CD4-positive, CD25-positive, alpha-beta regulatory T cell (primary cell): Measurements from ENCODE around the gene ATRX. TPM values are rescaled to one million over a fixed set of nuclear protein-coding genes. Genes with fewer than 3 reads are reported as not detected.
"Not testable (repeated sequence)": the region's sequence is repeated elsewhere in the genome, so short reads cannot be mapped to it uniquely, and the experiment has no call there.

Experiments
- ATAC-seq, 2 donors: fragments of 150-1000 bp; cut with Tn5 transposase; one replicate each; pipeline ENCODE4 v1.10.0; 2021; ENCODE audit warnings: low read depth in 2 of 2, moderate number of reproducible peaks in 2 of 2, moderate library complexity in 1 of 2
- DNase-seq, 3 donors: peaks; one replicate each; pipeline versions ENCODE4 v3.0.0 to v3.0.0-alpha.2; 2012 to 2022; ENCODE audit warnings: mixed read lengths in 1 of 3
- H3K27ac ChIP-seq: one replicate; pipeline ENCODE4 v1.7.0; 2013; ENCODE audit warnings: mild to moderate bottlenecking, low read length; ENCODE audit not compliant: insufficient read depth, poor library complexity, severe bottlenecking
- H3K27me3 ChIP-seq: one replicate; pipeline ENCODE4 v1.7.0; 2013; ENCODE audit warnings: low read length; ENCODE audit not compliant: control insufficient read depth, insufficient read depth
- H3K36me3 ChIP-seq: one replicate; pipeline ENCODE4 v1.7.0; 2013; ENCODE audit warnings: mild to moderate bottlenecking, low read length, moderate library complexity; ENCODE audit not compliant: control insufficient read depth, insufficient read depth
- H3K4me1 ChIP-seq: 2 replicates; pipeline ENCODE4 v1.7.0; 2013; ENCODE audit warnings: mild to moderate bottlenecking, low read length; ENCODE audit not compliant: insufficient read depth, control insufficient read depth, poor library complexity, severe bottlenecking
- H3K4me3 ChIP-seq: one replicate; pipeline ENCODE4 v1.7.0; 2013; ENCODE audit warnings: low read depth, mild to moderate bottlenecking, low read length, moderate library complexity
- H3K9me3 ChIP-seq, 2 experiments: 1 replicate in 1 of 2; 2 replicates in 1 of 2; pipeline ENCODE4 v1.7.0; 2013; ENCODE audit warnings: low read length in 2 of 2, mild to moderate bottlenecking in 1 of 2, moderate library complexity in 1 of 2; ENCODE audit not compliant: control insufficient read depth in 2 of 2
- H3K27ac Mint-ChIP-seq, 3 donors: one replicate each; pipeline ENCODE4 v1.8.0; 2020 to 2022; ENCODE audit warnings: mild to moderate bottlenecking in 3 of 3, mixed read lengths in 3 of 3, moderate library complexity in 2 of 3
- H3K27me3 Mint-ChIP-seq: one replicate; pipeline ENCODE4 v1.8.0; 2022; ENCODE audit warnings: mild to moderate bottlenecking, mixed read lengths
- H3K36me3 Mint-ChIP-seq: one replicate; pipeline ENCODE4 v1.8.0; 2020; ENCODE audit warnings: mixed read lengths
- H3K4me1 Mint-ChIP-seq, 4 donors: one replicate each; pipeline ENCODE4 v1.8.0; 2020 to 2022; ENCODE audit warnings: mixed read lengths in 4 of 4, mild to moderate bottlenecking in 1 of 4
- H3K4me3 Mint-ChIP-seq, 4 donors: one replicate each; pipeline ENCODE4 v1.8.0; 2020 to 2022; ENCODE audit warnings: mild to moderate bottlenecking in 4 of 4, mixed read lengths in 4 of 4, moderate library complexity in 3 of 4
- H3K9me3 Mint-ChIP-seq, 7 donors: one replicate each; pipeline ENCODE4 v1.8.0; 2020 to 2022; ENCODE audit warnings: mixed read lengths in 7 of 7, mild to moderate bottlenecking in 3 of 7, moderate library complexity in 2 of 7
- polyA plus RNA-seq, 4 donors: library from polyadenylated mRNA; unstranded; fragments of 300-500 nt; fragmentation: Illumina TruSeq; gene quantifications; one replicate each; pipeline ENCODE4 v1.2.3, GENCODE V29; 2021
- total RNA-seq: library from RNA; stranded (reverse); gene quantifications from one replicate; pipeline ENCODE4 v1.2.3, GENCODE V29; 2022

Gene ATRX
- total and polyA plus RNA-seq, 5 donors from 2014 or later: 35.2 to 175 (median 46.0) TPM

- no peak overlapping the region for H3K27ac Mint-ChIP-seq
- H3K36me3 ChIP-seq: peaks cover 35% of the 10 kb centered on the region
- H3K4me1 Mint-ChIP-seq: peaks cover 9 to 18% (median 15%) of the 10 kb centered on the region in 4 donors
Measured at GRCh38 chrX:77691916-77692315, 94.1 kb downstream of the ATRX start.

GRCh38 chrX:77689376-77689775 lies 96.6 kb downstream of the ATRX start:
- H3K36me3 Mint-ChIP-seq: peaks cover 24% of the 10 kb centered on the region
- H3K9me3 Mint-ChIP-seq: peaks cover 0 to 1% (median 0%) of the 10 kb centered on the region in 7 donors
- peak overlapping the region in 1 of 3 donors; percentile 20 for H3K27ac Mint-ChIP-seq
- Histone ChIP-seq H3K27me3 (no peaks in the 10 kb centered on the region), H3K9me3 (no peaks in the 10 kb centered on the region), H3K36me3 (peaks cover 27% of the 10 kb centered on the region), H3K4me3 (no peak overlapping the region), H3K27ac (no peak overlapping the region), H3K4me1 (no peaks in the 10 kb centered on the region)
- ATAC-seq: no peak
- H3K27me3 Mint-ChIP-seq: no peaks in the 10 kb centered on the region
- DNase-seq: no peak
- peaks cover 8 to 18% (median 15%) of the 10 kb centered on the region in 4 donors for H3K4me1 Mint-ChIP-seq
- H3K4me3 Mint-ChIP-seq: no peak overlapping the region

More at GRCh38 chrX:77691916-77692315, 94.1 kb downstream of the ATRX start:
- no peak overlapping the region for H3K4me3 ChIP-seq
- H3K27ac ChIP-seq: no peak overlapping the region
- no peaks in the 10 kb centered on the region for H3K27me3 ChIP-seq
- ATAC-seq (no peak), DNase-seq (no peak)
- no peaks in the 10 kb centered on the region for H3K4me1 ChIP-seq
- H3K27me3 Mint-ChIP-seq: no peaks in the 10 kb centered on the region
- peaks cover 10% of the 10 kb centered on the region for H3K36me3 Mint-ChIP-seq
- H3K4me3 Mint-ChIP-seq: no peak overlapping the region
- no peaks in the 10 kb centered on the region for H3K9me3 ChIP-seq
- H3K9me3 Mint-ChIP-seq: peaks cover 0 to 1% (median 0%) of the 10 kb centered on the region in 7 donors

DNA sequence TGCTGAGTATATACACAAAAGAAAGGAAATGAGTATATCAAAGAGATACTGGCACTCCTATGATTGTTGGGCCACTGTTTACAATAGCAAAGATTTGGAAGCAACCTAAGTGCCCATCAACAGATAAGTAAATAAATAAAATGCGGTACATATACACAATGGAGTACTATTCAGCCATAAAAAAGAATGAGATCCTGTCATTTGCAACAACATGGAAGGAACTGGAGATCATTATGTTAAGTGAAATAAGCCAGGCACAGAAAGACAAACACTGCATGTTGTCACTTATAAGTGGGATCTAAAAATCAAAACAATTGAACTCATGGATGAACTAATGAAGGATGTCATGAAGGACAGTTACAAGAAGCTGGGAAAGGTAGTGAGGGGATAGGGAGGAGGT lies 100.3 kb downstream of the ATRX start:
- ATAC-seq, H3K27me3 ChIP-seq: not testable (repeated sequence)

GRCh38 chrX:77679144-77679543 lies 106.9 kb downstream of the ATRX start:
- H3K4me1 Mint-ChIP-seq: peaks cover 0 to 12% (median 7%) of the 10 kb centered on the region in 4 donors
- no peak for DNase-seq
- Histone ChIP-seq H3K36me3 (peaks cover 13% of the 10 kb centered on the region), H3K27ac (no peak overlapping the region), H3K27me3 (no peaks in the 10 kb centered on the region), H3K9me3 (no peaks in the 10 kb centered on the region), H3K4me3 (no peak overlapping the region), H3K4me1 (no peaks in the 10 kb centered on the region)
- no peak overlapping the region for H3K4me3 Mint-ChIP-seq
- no peak overlapping the region for H3K27ac Mint-ChIP-seq
- H3K27me3 Mint-ChIP-seq: no peaks in the 10 kb centered on the region
- peaks cover 0 to 2% (median 0%) of the 10 kb centered on the region in 7 donors for H3K9me3 Mint-ChIP-seq
- ATAC-seq: no peak
- H3K36me3 Mint-ChIP-seq: peaks cover 8% of the 10 kb centered on the region

More for the DNA sequence above, 100.3 kb downstream of the ATRX start:
- Mint-ChIP-seq H3K4me1 (peaks cover 0 to 24% (median 10%) of the 10 kb centered on the region in 4 donors), H3K36me3 (peaks cover 33% of the 10 kb centered on the region)
- H3K27me3 Mint-ChIP-seq, H3K4me3 ChIP-seq, H3K4me1 ChIP-seq, DNase-seq, H3K27ac ChIP-seq, H3K27ac Mint-ChIP-seq, H3K9me3 Mint-ChIP-seq, H3K9me3 ChIP-seq, H3K4me3 Mint-ChIP-seq: not testable (repeated sequence)
- peaks cover 35% of the 10 kb centered on the region for H3K36me3 ChIP-seq

GRCh38 chrX:77675986-77676385 lies 110.0 kb downstream of the ATRX start:
- no peaks in the 10 kb centered on the region for H3K36me3 ChIP-seq
- Mint-ChIP-seq H3K27ac (no peak overlapping the region), H3K4me3 (no peak overlapping the region), H3K27me3 (no peaks in the 10 kb centered on the region), H3K36me3 (no peaks in the 10 kb centered on the region), H3K4me1 (peaks cover 4 to 9% (median 6%) of the 10 kb centered on the region in 4 donors), H3K9me3 (peaks cover 0 to 2% (median 0%) of the 10 kb centered on the region in 7 donors)
- no peaks in the 10 kb centered on the region for H3K4me1 ChIP-seq
- ATAC-seq (no peak), DNase-seq (no peak)
- H3K4me3 ChIP-seq: no peak overlapping the region
- no peak overlapping the region for H3K27ac ChIP-seq
- no peaks in the 10 kb centered on the region for H3K9me3 ChIP-seq
- no peaks in the 10 kb centered on the region for H3K27me3 ChIP-seq

DNA sequence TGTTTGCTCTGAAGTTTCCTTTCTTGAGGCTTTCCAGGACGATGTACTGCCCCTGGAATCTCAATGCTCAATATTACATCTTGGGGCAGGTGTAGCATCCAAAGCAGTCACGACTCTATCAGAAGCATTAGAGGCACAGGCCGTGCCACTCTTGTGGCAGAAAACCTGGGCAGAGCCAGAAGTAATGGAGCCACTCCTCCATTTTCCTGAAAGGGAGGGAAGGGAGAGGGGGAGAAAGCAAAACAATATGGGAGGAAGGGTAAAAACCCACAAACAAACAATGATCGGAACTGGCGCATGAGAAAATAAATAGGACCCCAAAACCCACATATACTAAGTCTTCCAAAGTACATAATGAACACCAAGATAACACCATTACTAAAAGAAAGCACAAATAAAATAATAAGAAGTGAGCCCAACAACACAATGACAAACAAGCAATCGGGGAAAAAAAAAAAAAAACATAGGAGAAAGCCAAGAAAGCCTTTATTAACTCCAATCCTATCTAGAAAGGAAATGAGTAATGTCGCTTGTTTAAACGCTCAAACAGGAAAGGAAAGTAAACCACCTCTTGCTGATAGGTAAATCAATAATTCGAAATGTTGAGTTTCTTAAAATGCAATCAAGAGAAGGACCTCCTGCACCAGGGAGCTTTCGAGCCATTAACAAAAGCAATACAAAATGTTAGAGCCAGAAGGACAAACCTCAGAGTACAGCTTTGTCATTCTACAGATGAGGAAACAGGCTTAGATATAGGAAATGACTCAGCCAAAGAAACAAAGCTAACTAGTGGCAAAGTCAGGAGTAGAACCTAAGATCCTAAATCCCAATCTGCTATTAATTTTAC lies 117.4 kb downstream of the ATRX start:
- peak in 1 of 3 donors; percentile 5 for DNase-seq
- H3K27me3 Mint-ChIP-seq: no peaks in the 10 kb centered on the region
- no peaks in the 10 kb centered on the region for H3K9me3 Mint-ChIP-seq
- H3K36me3 Mint-ChIP-seq: peaks cover 4% of the 10 kb centered on the region
- H3K4me3 ChIP-seq: no peak overlapping the region
- no peak overlapping the region for H3K4me3 Mint-ChIP-seq
- H3K27me3 ChIP-seq: no peaks in the 10 kb centered on the region
- peaks cover 6 to 14% (median 9%) of the 10 kb centered on the region in 4 donors for H3K4me1 Mint-ChIP-seq
- H3K36me3 ChIP-seq: no peaks in the 10 kb centered on the region
- H3K9me3 ChIP-seq: no peaks in the 10 kb centered on the region
- H3K27ac Mint-ChIP-seq: no peak overlapping the region
- ATAC-seq: no peak
- no peaks in the 10 kb centered on the region for H3K4me1 ChIP-seq
- H3K27ac ChIP-seq: no peak overlapping the region

DNA sequence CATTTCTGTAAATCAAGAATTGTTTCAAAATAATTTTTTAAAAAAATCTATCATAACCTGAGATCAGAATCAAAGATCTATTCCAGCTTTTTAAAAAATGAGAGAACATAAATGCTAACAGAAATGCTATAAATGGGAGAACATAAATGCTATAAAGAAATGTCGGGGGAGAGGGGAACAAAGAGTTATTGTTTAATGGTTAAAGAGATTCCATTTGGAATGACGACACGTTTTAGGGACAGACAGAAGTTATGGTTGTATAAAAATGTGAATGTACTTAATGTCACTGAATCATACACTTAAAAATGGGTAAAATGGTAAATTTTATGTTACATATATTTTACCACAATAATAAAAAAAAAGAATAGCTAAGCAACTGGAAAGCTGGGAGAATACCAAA lies 127.1 kb downstream of the ATRX start:
- Histone ChIP-seq H3K27ac (no peak overlapping the region), H3K4me3 (no peak overlapping the region), H3K4me1 (no peaks in the 10 kb centered on the region), H3K36me3 (peaks cover 23% of the 10 kb centered on the region), H3K9me3 (no peaks in the 10 kb centered on the region), H3K27me3 (no peaks in the 10 kb centered on the region)
- Mint-ChIP-seq H3K27me3 (no peaks in the 10 kb centered on the region), H3K4me3 (peak overlapping the region in 1 of 4 donors; percentile 32), H3K27ac (no peak overlapping the region), H3K4me1 (peaks cover 0 to 8% (median 3%) of the 10 kb centered on the region in 4 donors), H3K36me3 (peaks cover 18% of the 10 kb centered on the region), H3K9me3 (no peaks in the 10 kb centered on the region)
- ATAC-seq (no peak), DNase-seq (no peak)

GRCh38 chrX:77652095-77652494 lies 133.9 kb downstream of the ATRX start:
- Histone ChIP-seq H3K9me3 (no peaks in the 10 kb centered on the region), H3K27ac (no peak overlapping the region), H3K4me3 (no peak overlapping the region), H3K36me3 (peaks cover 20% of the 10 kb centered on the region), H3K4me1 (no peaks in the 10 kb centered on the region), H3K27me3 (no peaks in the 10 kb centered on the region)
- H3K27ac Mint-ChIP-seq: no peak overlapping the region
- DNase-seq: no peak
- H3K36me3 Mint-ChIP-seq: peaks cover 19% of the 10 kb centered on the region
- no peak overlapping the region for H3K4me3 Mint-ChIP-seq
- H3K4me1 Mint-ChIP-seq: peaks cover 0 to 19% (median 9%) of the 10 kb centered on the region in 4 donors
- H3K9me3 Mint-ChIP-seq: no peaks in the 10 kb centered on the region
- no peak for ATAC-seq
- no peaks in the 10 kb centered on the region for H3K27me3 Mint-ChIP-seq
